ENCODE results near the gene NOLC1. TPM values are rescaled to one million over a fixed set of nuclear protein-coding genes. Genes with fewer than 3 reads are reported as not detected.
A peak's percentile ranks its signal among the peaks of the same experiment; 100 is the strongest.

NOLC1 gene
- polyA plus RNA-seq, 3 donors = 10.0 to 32.1 (median 19.3) TPM

DNA sequence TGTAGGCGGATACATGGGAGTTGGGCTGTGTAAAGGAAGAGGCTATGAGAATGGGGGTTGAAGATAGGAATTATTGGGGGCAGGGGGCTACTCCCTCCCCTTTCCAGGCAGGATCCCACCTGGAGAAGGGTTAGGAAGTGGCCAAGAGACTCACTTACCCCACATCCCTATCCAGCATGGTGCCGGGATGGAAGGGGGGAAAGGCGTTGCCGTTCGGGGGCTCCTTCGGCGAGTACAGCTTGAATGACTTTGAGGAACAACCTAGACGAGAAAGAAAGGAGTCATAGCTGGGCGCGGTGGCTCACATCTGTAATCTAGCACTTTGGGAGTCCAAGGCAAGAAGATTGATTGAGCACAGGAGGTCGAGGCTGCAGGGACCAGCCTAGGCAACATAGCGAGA, 40.9 kb upstream of the NOLC1 start:
- H3K79me2 ChIP-seq (ENCODE audit: insufficient read depth, low read length) = peaks cover 54% of the 10 kb centered on the region
- Mint-ChIP-seq H3K4me3 (no peak overlapping the region), H3K36me3 (peaks cover 43 to 53% of the 10 kb centered on the region in 2 donors), H3K27me3 (ENCODE audit: low read depth in 3 of 3) (no peaks in the 10 kb centered on the region), H3K4me1 (peaks cover 28% of the 10 kb centered on the region), H3K27ac (peak overlapping the region in 1 of 7 donors; percentile 48), H3K9me3 (peaks cover 0 to 2% (median 0%) of the 10 kb centered on the region in 7 donors)
- H3K27ac ChIP-seq (ENCODE audit: low read depth in 1 of 2, low read length in 2 of 2) = no peak overlapping the region
- no peak overlapping the region for H3K4me2 ChIP-seq (replicated peaks; ENCODE audit: extremely low read depth, low read length, poor library complexity, severe bottlenecking)
- peaks cover 31 to 32% of the 10 kb centered on the region in 2 donors for H3K4me1 ChIP-seq (ENCODE audit: control insufficient read depth in 1 of 2, insufficient read depth in 2 of 2, low read length in 2 of 2)
- no peak overlapping the region for H3K9ac ChIP-seq (ENCODE audit: insufficient read depth, low read length, poor library complexity, severe bottlenecking)
- 89% methylated on average over 9 of the region's 12 CpGs for WGBS (ENCODE audit: insufficient coverage)
- no peaks in the 10 kb centered on the region for H3K9me3 ChIP-seq (replicated peaks in 1 of 2; ENCODE audit: control insufficient read depth in 1 of 2, insufficient read depth in 1 of 2, low read length in 2 of 2)
- H2AFZ ChIP-seq (ENCODE audit: insufficient read depth, low read depth, low read length, poor library complexity, severe bottlenecking) = no peak overlapping the region
- no peaks in the 10 kb centered on the region for H3K27me3 ChIP-seq (ENCODE audit: control insufficient read depth in 2 of 2, insufficient read depth in 2 of 2, low read length in 2 of 2)
- DNase-seq = no peak
- intact Hi-C loops (cut with micrococcal nuclease) = no loop called here
- H3K36me3 ChIP-seq (replicated peaks in 1 of 2; ENCODE audit: control insufficient read depth in 1 of 2, insufficient read depth in 2 of 2, low read length in 2 of 2) = peaks cover 48 to 58% of the 10 kb centered on the region in 2 donors
- H3K4me3 ChIP-seq (replicated peaks in 1 of 3; ENCODE audit: low read depth in 2 of 3, low read length in 3 of 3) = no peak overlapping the region
- TF ChIP-seq, protein P1, sequence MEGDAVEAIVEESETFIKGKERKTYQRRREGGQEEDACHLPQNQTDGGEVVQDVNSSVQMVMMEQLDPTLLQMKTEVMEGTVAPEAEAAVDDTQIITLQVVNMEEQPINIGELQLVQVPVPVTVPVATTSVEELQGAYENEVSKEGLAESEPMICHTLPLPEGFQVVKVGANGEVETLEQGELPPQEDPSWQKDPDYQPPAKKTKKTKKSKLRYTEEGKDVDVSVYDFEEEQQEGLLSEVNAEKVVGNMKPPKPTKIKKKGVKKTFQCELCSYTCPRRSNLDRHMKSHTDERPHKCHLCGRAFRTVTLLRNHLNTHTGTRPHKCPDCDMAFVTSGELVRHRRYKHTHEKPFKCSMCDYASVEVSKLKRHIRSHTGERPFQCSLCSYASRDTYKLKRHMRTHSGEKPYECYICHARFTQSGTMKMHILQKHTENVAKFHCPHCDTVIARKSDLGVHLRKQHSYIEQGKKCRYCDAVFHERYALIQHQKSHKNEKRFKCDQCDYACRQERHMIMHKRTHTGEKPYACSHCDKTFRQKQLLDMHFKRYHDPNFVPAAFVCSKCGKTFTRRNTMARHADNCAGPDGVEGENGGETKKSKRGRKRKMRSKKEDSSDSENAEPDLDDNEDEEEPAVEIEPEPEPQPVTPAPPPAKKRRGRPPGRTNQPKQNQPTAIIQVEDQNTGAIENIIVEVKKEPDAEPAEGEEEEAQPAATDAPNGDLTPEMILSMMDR (IDR thresholded peaks at IDR 0.05) = no peak
- peaks cover 81% of the 10 kb centered on the region for H4K20me1 ChIP-seq (ENCODE audit: insufficient read depth, low read length)

DNA sequence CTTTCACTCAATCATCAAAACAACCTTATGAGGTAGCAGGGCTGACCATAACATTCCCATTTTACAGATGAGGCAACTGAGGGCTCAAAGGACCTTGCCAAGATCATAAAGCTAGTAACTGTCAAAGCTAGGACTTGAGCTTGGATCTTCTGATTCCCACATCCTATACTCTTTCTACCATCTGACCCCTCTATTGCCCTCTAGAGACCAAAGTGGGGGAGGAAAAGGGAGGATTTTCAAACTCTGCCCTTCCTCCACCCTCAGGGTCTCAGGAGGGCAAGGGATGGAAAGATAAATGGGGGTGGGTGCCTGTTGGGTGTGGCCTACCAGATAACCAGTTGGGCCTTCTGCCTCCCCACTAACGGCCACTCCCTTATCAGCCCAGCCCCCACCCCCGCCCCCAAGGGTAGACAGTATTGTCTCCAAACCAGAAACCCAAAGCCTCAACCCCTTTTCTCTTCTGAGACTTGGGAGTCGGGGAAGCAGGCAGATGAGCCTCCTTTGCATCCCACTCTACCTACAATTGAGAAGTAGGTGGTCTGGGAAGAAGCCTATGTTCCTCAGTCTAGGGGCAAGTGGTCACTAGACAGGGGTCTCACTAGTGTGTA, 39.9 kb upstream of the NOLC1 start:
- H3K9me3 ChIP-seq (replicated peaks in 1 of 2; ENCODE audit: control insufficient read depth in 1 of 2, insufficient read depth in 1 of 2, low read length in 2 of 2) = no peaks in the 10 kb centered on the region
- no peaks in the 10 kb centered on the region for H3K27me3 Mint-ChIP-seq (ENCODE audit: low read depth in 3 of 3)
- peaks cover 42 to 48% of the 10 kb centered on the region in 2 donors for H3K36me3 ChIP-seq (replicated peaks in 1 of 2; ENCODE audit: control insufficient read depth in 1 of 2, insufficient read depth in 2 of 2, low read length in 2 of 2)
- H4K20me1 ChIP-seq (ENCODE audit: insufficient read depth, low read length) = peaks cover 81% of the 10 kb centered on the region
- peaks cover 43 to 46% of the 10 kb centered on the region in 2 donors for H3K36me3 Mint-ChIP-seq
- WGBS (ENCODE audit: insufficient coverage) = no CpG with 5 or more reads among the region's 3 CpGs
- DNase-seq = peak in 1 of 3 donors; percentile 3
- no peaks in the 10 kb centered on the region for H3K27me3 ChIP-seq (ENCODE audit: control insufficient read depth in 2 of 2, insufficient read depth in 2 of 2, low read length in 2 of 2)
- no peak overlapping the region for H3K4me2 ChIP-seq (replicated peaks; ENCODE audit: extremely low read depth, low read length, poor library complexity, severe bottlenecking)
- no peak overlapping the region for H3K4me3 Mint-ChIP-seq
- H3K9ac ChIP-seq (ENCODE audit: insufficient read depth, low read length, poor library complexity, severe bottlenecking) = no peak overlapping the region
- H3K27ac Mint-ChIP-seq = no peak overlapping the region
- peaks cover 41 to 42% of the 10 kb centered on the region in 2 donors for H3K4me1 ChIP-seq (ENCODE audit: control insufficient read depth in 1 of 2, insufficient read depth in 2 of 2, low read length in 2 of 2)
- peaks cover 0 to 2% (median 0%) of the 10 kb centered on the region in 7 donors for H3K9me3 Mint-ChIP-seq
- H3K27ac ChIP-seq (ENCODE audit: low read depth in 1 of 2, low read length in 2 of 2) = peak overlapping the region in 1 of 2 donors; percentile 86
- H2AFZ ChIP-seq (ENCODE audit: insufficient read depth, low read depth, low read length, poor library complexity, severe bottlenecking) = no peak overlapping the region
- intact Hi-C loops (cut with micrococcal nuclease) = no loop called here
- peaks cover 39% of the 10 kb centered on the region for H3K4me1 Mint-ChIP-seq
- TF ChIP-seq, protein P1 (IDR thresholded peaks at IDR 0.05) = peak; percentile 26
- H3K4me3 ChIP-seq (replicated peaks in 1 of 3; ENCODE audit: low read depth in 2 of 3, low read length in 3 of 3) = no peak overlapping the region
- H3K79me2 ChIP-seq (ENCODE audit: insufficient read depth, low read length) = peaks cover 65% of the 10 kb centered on the region

All from CD14-positive monocyte (primary cell).